ENCODE measurements around the gene QARS1.

QARS1 gene

DNA sequence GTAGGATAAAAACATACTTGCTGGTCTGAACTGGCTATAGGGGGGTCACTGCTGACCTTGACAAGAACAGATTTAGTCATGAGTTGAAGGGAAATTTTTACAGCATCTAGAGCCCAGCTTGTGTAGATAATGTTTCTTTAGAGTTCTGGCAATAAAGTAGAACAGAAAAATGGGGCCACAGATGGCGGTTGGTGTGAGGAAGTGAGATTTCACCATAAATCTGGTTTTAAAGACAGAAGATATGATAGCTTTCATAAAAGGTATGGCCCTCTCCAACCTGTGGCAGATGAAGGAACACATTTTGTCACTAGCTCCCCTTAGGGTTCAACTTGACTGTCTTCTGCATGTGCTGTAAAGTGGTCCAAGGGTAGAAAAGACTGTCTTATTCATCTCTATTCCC lies 51.0 kb downstream of the QARS1 start:
- no peak for DNase-seq

Measured in inflammatory macrophage (primary cell).